PFSK-1 (cell line): ENCODE data around the gene PAFAH1B2.
A peak's percentile ranks its signal among the peaks of the same experiment; 100 is the strongest.

ENCODE experiments used
- FOXP2 ChIP-seq: optimal IDR thresholded peaks from 2 replicates; pipeline ENCODE3; 2011; ENCODE audit warnings: borderline replicate concordance, control low read depth, inconsistent platforms; ENCODE audit not compliant: insufficient read depth; ENCODE audit errors: extremely low read length, extremely low read depth
- POLR2AphosphoS5 ChIP-seq: IDR thresholded peaks from 2 replicates; pipeline ENCODE4 v1.6.1; 2012; ENCODE audit warnings: low read depth, mild to moderate bottlenecking, control low read depth, low read length, moderate library complexity
- SIN3A ChIP-seq: IDR thresholded peaks from 2 replicates; pipeline ENCODE4 v1.6.1; 2012; ENCODE audit warnings: mild to moderate bottlenecking, low read length, moderate library complexity, borderline replicate concordance; ENCODE audit not compliant: insufficient read depth
- TAF1 ChIP-seq: IDR thresholded peaks from 2 replicates; pipeline ENCODE4 v1.6.1; 2012; ENCODE audit warnings: low read length, control low read depth, borderline replicate concordance; ENCODE audit not compliant: insufficient read depth
- TF ChIP-seq, protein P1 (sequence below), 2 experiments: IDR thresholded peaks; 2 replicates each; pipeline versions ENCODE4 v1.6.1 to v1.8.0; 2011 to 2012; ENCODE audit warnings: low read depth in 2 of 2, low read length in 2 of 2, control low read depth in 1 of 2, inconsistent platforms in 1 of 2, mild to moderate bottlenecking in 1 of 2, moderate library complexity in 1 of 2; ENCODE audit not compliant: insufficient read depth in 1 of 2

Gene PAFAH1B2

DNA sequence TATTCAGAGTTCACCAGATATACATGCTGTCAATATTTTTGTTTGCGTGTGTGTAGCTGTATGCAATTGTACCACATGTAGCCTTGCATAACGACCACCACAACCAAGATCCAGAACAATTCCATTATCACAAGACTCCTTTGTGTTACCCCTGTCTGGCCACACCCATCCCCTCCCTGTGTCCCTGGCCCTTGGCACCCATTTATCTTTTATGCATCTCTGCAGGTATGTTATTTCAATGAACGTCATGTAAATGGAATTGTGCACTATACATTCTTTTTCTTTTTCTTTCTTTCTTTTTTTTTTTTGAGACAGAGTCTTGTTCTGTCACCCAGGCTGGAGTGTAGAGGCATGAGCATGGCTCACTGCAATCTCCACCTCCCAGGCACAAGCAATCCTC lies 9.7 kb upstream of the PAFAH1B2 start:
- TF ChIP-seq SIN3A (no peak), TAF1 (no peak), POLR2AphosphoS5 (no peak), FOXP2 (no peak)
- TF ChIP-seq, protein P1, sequence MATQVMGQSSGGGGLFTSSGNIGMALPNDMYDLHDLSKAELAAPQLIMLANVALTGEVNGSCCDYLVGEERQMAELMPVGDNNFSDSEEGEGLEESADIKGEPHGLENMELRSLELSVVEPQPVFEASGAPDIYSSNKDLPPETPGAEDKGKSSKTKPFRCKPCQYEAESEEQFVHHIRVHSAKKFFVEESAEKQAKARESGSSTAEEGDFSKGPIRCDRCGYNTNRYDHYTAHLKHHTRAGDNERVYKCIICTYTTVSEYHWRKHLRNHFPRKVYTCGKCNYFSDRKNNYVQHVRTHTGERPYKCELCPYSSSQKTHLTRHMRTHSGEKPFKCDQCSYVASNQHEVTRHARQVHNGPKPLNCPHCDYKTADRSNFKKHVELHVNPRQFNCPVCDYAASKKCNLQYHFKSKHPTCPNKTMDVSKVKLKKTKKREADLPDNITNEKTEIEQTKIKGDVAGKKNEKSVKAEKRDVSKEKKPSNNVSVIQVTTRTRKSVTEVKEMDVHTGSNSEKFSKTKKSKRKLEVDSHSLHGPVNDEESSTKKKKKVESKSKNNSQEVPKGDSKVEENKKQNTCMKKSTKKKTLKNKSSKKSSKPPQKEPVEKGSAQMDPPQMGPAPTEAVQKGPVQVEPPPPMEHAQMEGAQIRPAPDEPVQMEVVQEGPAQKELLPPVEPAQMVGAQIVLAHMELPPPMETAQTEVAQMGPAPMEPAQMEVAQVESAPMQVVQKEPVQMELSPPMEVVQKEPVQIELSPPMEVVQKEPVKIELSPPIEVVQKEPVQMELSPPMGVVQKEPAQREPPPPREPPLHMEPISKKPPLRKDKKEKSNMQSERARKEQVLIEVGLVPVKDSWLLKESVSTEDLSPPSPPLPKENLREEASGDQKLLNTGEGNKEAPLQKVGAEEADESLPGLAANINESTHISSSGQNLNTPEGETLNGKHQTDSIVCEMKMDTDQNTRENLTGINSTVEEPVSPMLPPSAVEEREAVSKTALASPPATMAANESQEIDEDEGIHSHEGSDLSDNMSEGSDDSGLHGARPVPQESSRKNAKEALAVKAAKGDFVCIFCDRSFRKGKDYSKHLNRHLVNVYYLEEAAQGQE (IDR thresholded peaks at IDR 0.05; ENCODE audit: insufficient read depth in 1 of 2, low read depth in 2 of 2, low read length in 2 of 2): no peak

DNA sequence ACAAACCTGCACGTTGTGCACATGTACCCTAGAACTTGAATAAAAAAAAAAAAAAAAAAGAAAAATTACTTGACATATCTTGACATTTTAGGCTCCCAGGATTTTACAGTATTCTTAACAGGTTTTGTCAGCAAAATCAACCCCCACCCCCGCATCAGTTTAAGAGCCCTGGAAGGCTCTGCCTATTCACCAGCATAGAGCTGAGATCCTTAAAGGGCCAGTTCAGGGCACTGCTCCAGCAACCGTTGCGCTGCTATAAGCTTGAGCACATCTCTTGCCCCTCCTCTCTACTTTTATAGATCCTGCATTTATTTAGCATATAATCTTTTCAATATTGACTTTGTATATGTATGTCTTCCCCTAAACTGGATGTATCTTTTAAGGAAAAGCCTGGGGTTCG lies 697 bp upstream of the PAFAH1B2 start:
- no peak for TF ChIP-seq FOXP2
- TF ChIP-seq, protein P1 (IDR thresholded peaks at IDR 0.05; ENCODE audit: insufficient read depth in 1 of 2, low read depth in 2 of 2, low read length in 2 of 2): no peak
- no peak for TF ChIP-seq POLR2AphosphoS5
- TF ChIP-seq SIN3A: no peak
- no peak for TF ChIP-seq TAF1

DNA sequence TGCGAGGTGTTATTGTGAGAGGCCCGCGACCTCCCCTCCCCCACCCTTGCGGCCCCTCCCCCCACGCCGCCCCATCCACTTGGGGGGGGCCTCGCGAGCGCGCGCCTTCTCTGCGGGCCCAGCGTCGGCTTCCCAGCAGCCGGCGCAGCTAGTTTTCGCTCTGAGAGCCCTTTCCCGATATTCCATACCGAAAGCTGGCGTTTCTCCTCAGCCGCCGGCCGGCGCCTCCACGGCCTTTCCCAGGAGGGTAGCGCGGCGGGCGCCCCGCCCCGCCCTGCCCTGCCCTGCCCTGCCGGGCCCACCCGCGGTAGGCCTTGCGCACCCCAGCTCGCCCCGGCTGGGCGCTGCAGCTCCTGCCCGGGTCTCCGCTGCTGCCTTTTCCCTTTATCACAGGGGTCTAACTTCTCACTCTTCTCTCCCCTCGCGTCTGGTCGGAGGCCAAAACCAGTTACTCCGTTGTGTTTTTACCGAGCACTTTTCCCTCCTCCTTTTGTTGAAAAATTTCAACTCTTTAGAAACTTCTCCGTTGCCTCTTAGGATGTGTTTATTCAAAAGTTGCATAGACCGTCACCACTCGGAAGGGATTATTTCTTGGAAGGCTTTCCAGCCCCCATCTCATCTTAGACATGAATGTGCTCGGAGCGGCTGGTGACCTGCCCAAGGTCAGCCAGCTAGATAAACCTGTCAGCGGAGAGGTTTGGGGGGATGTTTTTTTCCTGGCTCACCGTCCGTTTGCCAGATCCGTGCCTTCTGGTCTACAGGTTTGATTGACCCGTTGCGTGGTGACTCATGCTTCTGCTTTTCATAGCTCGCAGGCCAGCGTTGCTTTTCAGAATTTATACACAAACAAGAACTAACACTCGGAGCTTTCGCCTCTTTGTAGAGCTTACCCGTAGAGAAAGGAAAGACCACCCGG lies 648 bp downstream of the PAFAH1B2 start:
- no peak; the same call in 1 of the 2 replicates for TF ChIP-seq SIN3A
- TF ChIP-seq TAF1: no peak
- no peak for TF ChIP-seq FOXP2
- no peak for TF ChIP-seq POLR2AphosphoS5
- TF ChIP-seq, protein P1 (IDR thresholded peaks at IDR 0.05; ENCODE audit: insufficient read depth in 1 of 2, low read depth in 2 of 2, low read length in 2 of 2): no peak

DNA sequence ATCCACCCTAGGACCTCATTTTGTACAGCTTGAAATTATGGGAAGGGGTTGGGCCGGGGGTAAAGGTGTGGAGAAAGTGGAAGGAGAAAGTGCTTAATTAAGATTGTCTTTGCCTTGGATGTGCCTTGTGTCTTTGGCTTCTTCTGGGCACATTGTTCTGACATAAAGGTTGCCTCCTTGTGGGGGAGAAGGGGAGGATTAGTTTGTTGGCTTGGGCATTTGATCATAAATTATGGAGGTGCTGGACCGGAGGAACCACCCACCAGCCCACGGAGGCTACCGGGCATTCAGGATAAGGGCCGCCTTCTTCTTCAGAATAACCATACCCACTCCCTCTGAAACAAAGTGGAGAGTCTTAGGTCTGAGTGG lies 1.3 kb downstream of the PAFAH1B2 start:
- TF ChIP-seq POLR2AphosphoS5 (no peak), SIN3A (0 out of 2 replicates have a peak, but pooled peaks have one; percentile 7)

DNA sequence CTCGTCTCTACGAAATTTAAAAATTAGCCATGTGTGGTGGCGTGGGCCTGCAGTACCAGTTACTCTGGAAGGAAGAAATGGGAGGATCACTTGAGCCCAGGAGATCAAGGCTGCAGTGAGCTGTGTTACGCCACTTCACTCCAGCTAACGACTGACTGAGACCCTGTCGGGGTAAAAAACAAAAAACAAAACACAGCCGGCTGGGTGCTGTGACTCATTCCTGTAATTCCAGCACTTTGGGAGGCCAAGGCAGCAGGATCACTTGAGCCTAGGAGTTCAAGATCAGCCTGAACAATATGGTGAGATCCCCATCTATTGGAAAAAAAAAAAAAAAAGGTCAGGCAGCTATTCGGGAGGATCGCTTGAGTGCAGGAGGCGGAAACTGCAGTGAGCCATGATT lies 2.4 kb downstream of the PAFAH1B2 start:
- no peak for TF ChIP-seq TAF1
- no peak for TF ChIP-seq FOXP2
- TF ChIP-seq POLR2AphosphoS5: no peak
- TF ChIP-seq SIN3A: no peak
- TF ChIP-seq, protein P1 (IDR thresholded peaks at IDR 0.05; ENCODE audit: insufficient read depth in 1 of 2, low read depth in 2 of 2, low read length in 2 of 2): no peak
